ENCODE results near the gene EFCAB14. TPM values are rescaled to one million over a fixed set of nuclear protein-coding genes. Genes with fewer than 3 reads are reported as not detected.

EFCAB14 gene
- total RNA-seq: 28.7 and 30.3 TPM in 2 replicates

GRCh38 chr1:46718727-46719622 is at the start of gene EFCAB14:
Gene EFCAB14, minus strand, starts transcription at chr1:46719114. Its CDS starts 1,027 bp downstream, at chr1:46718087.

GRCh38 chr1:46671554-46671953 is 47.4 kb downstream of the EFCAB14 start, which contains the start of gene TEX38:
Gene TEX38, plus strand, starts transcription at chr1:46671854. Its CDS starts 81 bp downstream, at chr1:46671935.

GRCh38 chr1:46667782-46668760 is 50.8 kb downstream of the EFCAB14 start, which contains the start of gene ATPAF1:
Gene ATPAF1, minus strand, starts transcription at chr1:46668364. Its CDS starts 42 bp downstream, at chr1:46668322.

Other genes starting within 250 kb of the EFCAB14 start
- not detected in 2 replicates for gene DMBX1, start 229.3 kb downstream of the EFCAB14 start, total RNA-seq
- not detected in 2 replicates for gene KNCN, start 167.5 kb downstream of the EFCAB14 start, total RNA-seq
- 9.6 and 14.4 TPM in 2 replicates for gene MKNK1, start 114.8 kb downstream of the EFCAB14 start, total RNA-seq
- gene MOB3C, start 102.3 kb downstream of the EFCAB14 start, total RNA-seq: 4.4 and 4.8 TPM in 2 replicates
- 55.0 and 60.1 TPM in 2 replicates for gene ATPAF1, start 50.8 kb downstream of the EFCAB14 start, total RNA-seq
- not detected in 2 replicates for gene TEX38, start 47.3 kb downstream of the EFCAB14 start, total RNA-seq
- gene CYP4B1, start 79.9 kb upstream of the EFCAB14 start, total RNA-seq: not detected in 2 replicates
- not detected in 2 replicates for gene CYP4A11, start 222.4 kb upstream of the EFCAB14 start, total RNA-seq

Data from bronchus fibroblast of lung (primary cell).